ENCODE data around the gene RAD54L.
"Not testable (repeated sequence)": the region's sequence is repeated elsewhere in the genome, so short reads cannot be mapped to it uniquely, and the experiment has no call there.

The RAD54L gene

GRCh38 chr1:46288485-46289133 is 41.0 kb downstream of the RAD54L start:
- DNase-seq, result no peak

- no peak for DNase-seq
Measured at GRCh38 chr1:46289134-46289494, 41.6 kb downstream of the RAD54L start.

- no peak for DNase-seq
Measured at GRCh38 chr1:46289976-46290375, 42.4 kb downstream of the RAD54L start.

GRCh38 chr1:46295306-46295705 is 47.7 kb downstream of the RAD54L start:
- DNase-seq, result no peak

GRCh38 chr1:46298387-46298786 is 50.8 kb downstream of the RAD54L start:
- DNase-seq, result no peak

- no peak for DNase-seq
Measured at GRCh38 chr1:46300673-46301405, 53.3 kb downstream of the RAD54L start.

GRCh38 chr1:46301406-46301807 is 53.8 kb downstream of the RAD54L start:
- DNase-seq, result no peak

GRCh38 chr1:46301808-46302640 is 54.5 kb downstream of the RAD54L start:
- peak; percentile 40 to 79 (median 73) for DNase-seq

GRCh38 chr1:46302641-46303037 is 55.1 kb downstream of the RAD54L start:
- peak in 2 of 3 experiments; percentile 33 to 88 for DNase-seq

- DNase-seq, result peak; percentile 94 to 98 (median 97)
Measured at GRCh38 chr1:46303038-46303871, 55.7 kb downstream of the RAD54L start, which contains the start of the genes LRRC41 and UQCRH. Gene LRRC41, minus strand, starts transcription at chr1:46303616. Its CDS starts 294 bp downstream, at chr1:46303322. Gene UQCRH, plus strand, starts transcription at chr1:46303698. Its CDS starts 69 bp downstream, at chr1:46303767.

- DNase-seq, result no peak
Measured at GRCh38 chr1:46303872-46304326, 56.3 kb downstream of the RAD54L start.

- DNase-seq, result no peak
Measured at GRCh38 chr1:46306159-46306530, 58.6 kb downstream of the RAD54L start.

GRCh38 chr1:46309401-46310159 is 62.0 kb downstream of the RAD54L start:
- DNase-seq, result no peak

- no peak for DNase-seq
Measured at GRCh38 chr1:46310321-46310720, 62.8 kb downstream of the RAD54L start.

GRCh38 chr1:46315669-46316403 is 68.3 kb downstream of the RAD54L start:
- DNase-seq, result no peak

- no peak for DNase-seq
Measured at GRCh38 chr1:46317323-46317722, 69.8 kb downstream of the RAD54L start.

- not testable (repeated sequence) for DNase-seq
Measured at GRCh38 chr1:46319301-46319700, 71.7 kb downstream of the RAD54L start.

GRCh38 chr1:46319960-46320914 is 72.7 kb downstream of the RAD54L start:
- peak in 1 of 3 experiments; percentile 75 for DNase-seq

- not testable (repeated sequence) for DNase-seq
Measured at GRCh38 chr1:46322191-46322590, 74.6 kb downstream of the RAD54L start.
